GM12878 (cell line): ENCODE data around the gene NTM. TPM values are rescaled to one million over a fixed set of nuclear protein-coding genes. Genes with fewer than 3 reads are reported as not detected.

ENCODE experiments used
- ATAC-seq: fragments of 200-7000 bp; cut with Tn5 transposase; 3 replicates; pipeline ENCODE4 v1.9.1; 2020; ENCODE audit warnings: mild to moderate bottlenecking, moderate library complexity
- BruUV-seq: library from RNA; stranded (reverse); fragments of 400-500 nt; replicated peaks from 2 replicates; lab custom pipeline; 2021; lab: Mats Ljungman, UMichigan
- CTCF ChIA-PET: fragments of 300-600 bp; sonication (Branson Sonifier 250); formaldehyde crosslinking; extraction: SDS; loops from one replicate; lab custom pipeline; 2021; ENCODE audit warnings: inconsistent platforms; lab: Yijun Ruan, JAX
- POLR2A ChIA-PET: fragments of 350-600 bp; formaldehyde crosslinking; extraction: SDS; loops from one replicate; lab custom pipeline; 2021; ENCODE audit warnings: inconsistent platforms; lab: Charles Lee
- RAD21 ChIA-PET: fragments of 300-600 bp; sonication (Branson Sonifier 250); formaldehyde crosslinking; loops from one replicate; lab custom pipeline; 2023; ENCODE audit warnings: antibody characterized with exemption; ENCODE audit not compliant: unreplicated experiment; lab: Charles Lee
- SMC1A ChIA-PET: fragments of 300-600 bp; sonication (Branson Sonifier 250); formaldehyde crosslinking; loops from one replicate; lab custom pipeline; 2023; ENCODE audit not compliant: unreplicated experiment, uncharacterized antibody; lab: Charles Lee
- DNase-seq: peaks from one replicate; pipeline ENCODE4 v3.0.0-alpha.2; 2011; ENCODE audit warnings: low read depth, low spot score
- FAIRE-seq: peaks from 3 replicates; lab custom pipeline; 2011; peaks lifted over from hg19 to GRCh38; lab: Jason Lieb, UNC
- H2AFZ ChIP-seq: 2 replicates; pipeline ENCODE4 v1.6.0; 2011; ENCODE audit warnings: low read depth, low read length, control low read depth; ENCODE audit not compliant: control insufficient read depth
- H3K27ac ChIP-seq: 2 replicates; pipeline ENCODE4 v1.5.1; 2011; ENCODE audit warnings: control low read depth; ENCODE audit not compliant: control insufficient read depth, insufficient read depth
- H3K27me3 ChIP-seq, 2 experiments: replicated peaks in 1 of 2; 2 replicates each; pipeline versions ENCODE4 v1.6.0 to v1.6.1; 2011; ENCODE audit warnings: low read length in 1 of 2; ENCODE audit not compliant: control insufficient read depth in 2 of 2, insufficient read depth in 2 of 2
- H3K36me3 ChIP-seq, 2 experiments: 2 replicates each; pipeline ENCODE4 v1.5.1; 2011; ENCODE audit warnings: low read length in 1 of 2; ENCODE audit not compliant: control insufficient read depth in 2 of 2, insufficient read depth in 2 of 2
- H3K4me1 ChIP-seq: 2 replicates; pipeline ENCODE4 v1.6.1; 2011; ENCODE audit warnings: mild to moderate bottlenecking, low read length, moderate library complexity, mixed read lengths; ENCODE audit not compliant: control insufficient read depth, insufficient read depth
- H3K4me2 ChIP-seq: 2 replicates; pipeline ENCODE4 v1.6.0; 2011; ENCODE audit warnings: control low read depth; ENCODE audit not compliant: control insufficient read depth, insufficient read depth
- H3K4me3 ChIP-seq: fragments of 200-600 bp; sonication (generic); 2 replicates; pipeline ENCODE4 v1.5.1; 2016
- H3K79me2 ChIP-seq: 2 replicates; pipeline ENCODE4 v1.6.0; 2011; ENCODE audit warnings: low read length; ENCODE audit not compliant: control insufficient read depth, insufficient read depth
- H3K9ac ChIP-seq: 2 replicates; pipeline ENCODE4 v1.8.0; 2011; ENCODE audit warnings: low read length, control low read depth, mixed read lengths; ENCODE audit not compliant: control insufficient read depth, insufficient read depth
- H3K9me3 ChIP-seq: replicated peaks from 3 replicates; pipeline ENCODE4 v1.5.1; 2011; ENCODE audit warnings: mild to moderate bottlenecking, low read length; ENCODE audit not compliant: control insufficient read depth, insufficient read depth
- H4K20me1 ChIP-seq: 2 replicates; pipeline ENCODE4 v1.6.0; 2011; ENCODE audit not compliant: control insufficient read depth, insufficient read depth
- BCL11A ChIP-seq: IDR thresholded peaks from 2 replicates; pipeline ENCODE4 v1.6.1; 2011; ENCODE audit warnings: low read depth, low read length
- CHD2 ChIP-seq: IDR thresholded peaks from 2 replicates; pipeline ENCODE4 v1.6.1; 2011; ENCODE audit warnings: low read depth, low read length, improper control_type of control experiment, borderline replicate concordance
- PAX5 ChIP-seq: IDR thresholded peaks from 2 replicates; pipeline ENCODE4 v1.6.1; 2011; ENCODE audit warnings: low read depth, low read length, borderline replicate concordance
- TAF1 ChIP-seq: IDR thresholded peaks from 2 replicates; pipeline ENCODE4 v1.6.1; 2011; ENCODE audit warnings: mild to moderate bottlenecking, low read depth, low read length, borderline replicate concordance
- TCF7 ChIP-seq: IDR thresholded peaks from 2 replicates; pipeline ENCODE4 v1.6.1; 2014; ENCODE audit warnings: antibody characterized with exemption, borderline replicate concordance
- YY1 ChIP-seq: IDR thresholded peaks from 2 replicates; pipeline ENCODE4 v1.6.1; 2011; ENCODE audit warnings: low read depth, mild to moderate bottlenecking, low read length
- ZNF207 ChIP-seq: fragments of 450-650 bp; IDR thresholded peaks from 2 replicates; pipeline ENCODE4 v1.6.1; 2014; ENCODE audit warnings: antibody characterized with exemption, mild to moderate bottlenecking, borderline replicate concordance
- ZZZ3 ChIP-seq: IDR thresholded peaks from 2 replicates; pipeline ENCODE4 v1.6.1; 2011; ENCODE audit warnings: low read depth; ENCODE audit not compliant: control insufficient read depth, insufficient read length
- WGBS: methylation state at CpG from one replicate; pipeline ENCODE4 v1.1.6; 2016; ENCODE audit warnings: low lambda C conversion rate; ENCODE audit not compliant: insufficient replicate concordance, insufficient coverage; ENCODE audit errors: missing lambda C conversion rate; 5-methylcytosine and 5-hydroxymethylcytosine counted together
- in situ Hi-C: fragments of 300-500 bp; cut with MboI; formaldehyde crosslinking; loops from 9 replicates; pipeline ENCODE4 v1.14.3; 2018; ENCODE audit warnings: mixed read lengths
- intact Hi-C: fragments of 100-400 bp; cut with micrococcal nuclease; formaldehyde crosslinking; loops from one replicate; pipeline ENCODE4 v1.14.2; 2022; ENCODE audit not compliant: unreplicated experiment
- polyA plus RNA-seq, 11 experiments: library from polyadenylated mRNA; depleted of rRNA in 4 of 11; unstranded in 6 of 11; stranded (reverse) in 5 of 11; fragments of >200 nt; fragmentation: Nextera tagmentation in 4 of 11; fragmentation: Illumina TruSeq in 1 of 11; extraction: Ambion mirVana in 4 of 11; extraction: Trizol in 1 of 11; gene quantifications; 1 replicate in 1 of 11; 2 replicates in 10 of 11; pipeline versions ENCODE4 v1.2.1 to v1.2.3, GENCODE V29; 2011 to 2016; ENCODE audit warnings: inconsistent platforms in 2 of 11, missing spikeins in 2 of 11, low read depth in 1 of 11
- total RNA-seq, 4 experiments: library from RNA; depleted of rRNA in 3 of 4; stranded (reverse); fragments of >200 nt in 3 of 4; fragmentation: Illumina TruSeq in 1 of 4; extraction: Trizol in 1 of 4; gene quantifications; 2 replicates each; pipeline versions ENCODE4 v1.2.1 to v1.2.3, GENCODE V29; 2013 to 2021
- TF ChIP-seq, protein P1 (sequence below): fragments of 450-650 bp; IDR thresholded peaks from 2 replicates; pipeline ENCODE4 v1.6.1; 2016; ENCODE audit warnings: mild to moderate bottlenecking
- TF ChIP-seq, protein P2 (sequence below): IDR thresholded peaks from 2 replicates; pipeline ENCODE4 v1.6.1; 2011; ENCODE audit warnings: low read depth, low read length, improper control_type of control experiment, borderline replicate concordance
- TF ChIP-seq, protein P3 (sequence below): fragments of 450-650 bp; IDR thresholded peaks from 2 replicates; pipeline ENCODE4 v1.6.1; 2017; ENCODE audit warnings: borderline replicate concordance
- TF ChIP-seq, protein P4 (sequence below): fragments of 450-650 bp; IDR thresholded peaks from 2 replicates; pipeline ENCODE4 v1.6.1; 2018; ENCODE audit warnings: borderline replicate concordance, mild to moderate bottlenecking; ENCODE audit not compliant: partially characterized antibody

The NTM gene
- total and polyA plus RNA-seq, 10 of the 15 experiments (the other 5 are each of a cell fraction or from before 2014, with no cell fraction given) = not detected

DNA sequence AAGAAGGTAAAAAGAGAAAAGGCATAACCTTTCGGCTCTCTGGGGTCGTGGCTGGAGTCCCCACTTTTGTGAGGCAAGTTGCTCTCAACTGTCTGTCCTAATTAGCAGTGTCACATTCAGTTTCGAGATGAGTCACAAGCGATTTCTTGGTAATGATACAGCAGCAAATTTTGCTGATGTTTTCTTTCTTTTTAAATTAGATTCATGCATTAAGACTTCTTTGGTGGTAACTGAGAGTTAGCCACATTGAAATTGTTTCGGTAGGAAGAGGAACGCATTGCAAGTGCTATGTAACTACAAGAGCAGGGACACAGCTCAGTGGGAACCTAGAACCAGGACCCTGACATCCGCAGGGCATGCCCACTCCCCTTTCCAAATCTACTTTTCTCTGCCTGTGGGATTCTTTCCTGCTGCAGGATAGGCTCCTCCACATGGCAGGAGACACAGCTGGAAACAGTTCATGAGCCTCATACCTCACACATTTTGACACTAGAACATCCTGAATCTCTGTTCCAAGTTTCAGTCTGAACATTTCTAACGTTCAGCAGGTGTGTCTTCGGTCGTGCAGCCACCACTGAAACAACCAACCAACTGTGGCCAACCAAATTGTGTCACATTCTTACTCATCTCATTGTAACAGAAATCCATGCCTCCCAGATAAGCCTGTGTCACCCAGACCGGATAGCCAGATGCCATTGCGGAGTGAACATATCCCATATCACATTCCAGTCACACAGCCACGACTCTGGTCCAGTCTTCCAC is 987.6 kb downstream of the NTM start (continued):
- TF ChIP-seq, protein P1, sequence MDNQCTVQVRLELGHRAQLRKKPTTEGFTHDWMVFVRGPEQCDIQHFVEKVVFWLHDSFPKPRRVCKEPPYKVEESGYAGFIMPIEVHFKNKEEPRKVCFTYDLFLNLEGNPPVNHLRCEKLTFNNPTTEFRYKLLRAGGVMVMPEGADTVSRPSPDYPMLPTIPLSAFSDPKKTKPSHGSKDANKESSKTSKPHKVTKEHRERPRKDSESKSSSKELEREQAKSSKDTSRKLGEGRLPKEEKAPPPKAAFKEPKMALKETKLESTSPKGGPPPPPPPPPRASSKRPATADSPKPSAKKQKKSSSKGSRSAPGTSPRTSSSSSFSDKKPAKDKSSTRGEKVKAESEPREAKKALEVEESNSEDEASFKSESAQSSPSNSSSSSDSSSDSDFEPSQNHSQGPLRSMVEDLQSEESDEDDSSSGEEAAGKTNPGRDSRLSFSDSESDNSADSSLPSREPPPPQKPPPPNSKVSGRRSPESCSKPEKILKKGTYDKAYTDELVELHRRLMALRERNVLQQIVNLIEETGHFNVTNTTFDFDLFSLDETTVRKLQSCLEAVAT = peak; percentile 14; the same call in 1 of the 2 replicates
- TF ChIP-seq YY1 = peak; percentile 9; the same call in 1 of the 2 replicates
- peak; percentile 95 for TF ChIP-seq PAX5
- TF ChIP-seq, protein P2, sequence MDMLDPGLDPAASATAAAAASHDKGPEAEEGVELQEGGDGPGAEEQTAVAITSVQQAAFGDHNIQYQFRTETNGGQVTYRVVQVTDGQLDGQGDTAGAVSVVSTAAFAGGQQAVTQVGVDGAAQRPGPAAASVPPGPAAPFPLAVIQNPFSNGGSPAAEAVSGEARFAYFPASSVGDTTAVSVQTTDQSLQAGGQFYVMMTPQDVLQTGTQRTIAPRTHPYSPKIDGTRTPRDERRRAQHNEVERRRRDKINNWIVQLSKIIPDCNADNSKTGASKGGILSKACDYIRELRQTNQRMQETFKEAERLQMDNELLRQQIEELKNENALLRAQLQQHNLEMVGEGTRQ = no peak
- no peak for TF ChIP-seq TAF1
- no peak for TF ChIP-seq TCF7
- TF ChIP-seq ZZZ3 = no peak

DNA sequence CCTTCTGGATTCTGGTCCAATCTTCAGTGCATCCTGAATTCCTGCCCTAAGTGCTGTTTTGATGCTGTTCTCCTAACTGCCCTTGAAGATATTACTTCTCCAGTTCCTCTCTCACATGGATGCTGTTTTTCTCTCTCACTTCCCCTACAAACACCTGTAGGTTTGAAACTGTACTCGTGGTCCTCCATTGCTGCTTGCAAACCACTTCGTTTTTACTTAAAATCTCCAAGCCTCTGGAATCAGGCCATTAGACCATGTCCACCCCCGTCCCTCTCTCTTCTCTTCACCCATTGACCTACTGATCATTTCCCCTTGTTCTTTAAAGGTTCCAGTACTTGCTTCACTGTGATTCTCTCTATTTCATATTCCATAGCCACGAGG is 988.1 kb downstream of the NTM start:
- Histone ChIP-seq H3K36me3 (no peaks in the 10 kb centered on the region), H3K4me1 (peaks cover 44% of the 10 kb centered on the region), H3K9me3 (no peaks in the 10 kb centered on the region; the same call in 1 of the 3 replicates), H3K27me3 (no peaks in the 10 kb centered on the region), H3K79me2 (no peaks in the 10 kb centered on the region), H2AFZ (no peak overlapping the region), H3K4me2 (peak overlapping the region; percentile 92), H3K4me3 (peak overlapping the region; percentile 51), H3K9ac (peak overlapping the region; percentile 0; the same call in 1 of the 2 replicates), H3K27ac (peak overlapping the region; percentile 91), H4K20me1 (no peaks in the 10 kb centered on the region)
- 0% methylated on average over 4 of the region's 4 CpGs for WGBS
- RAD21 ChIA-PET = no interaction called here
- CTCF ChIA-PET = interaction anchor here (1.3 kb wide), 1 partner anchor 47 kb away, joined by 4 read pairs; no protein-coding TSS in a partner anchor
- DNase-seq (no peak), ATAC-seq (peak; percentile 63), FAIRE-seq (no peak)
- no TSS peak for BruUV-seq
- POLR2A ChIA-PET = no interaction called here
- SMC1A ChIA-PET = interaction anchor here (1.0 to 1.2 kb wide), 2 partner anchors 8 to 466 kb away, joined by 3 to 4 read pairs; no protein-coding TSS in a partner anchor
- in situ Hi-C loops = loop anchor here (10.0 kb wide), 1 partner anchor 474 kb away; no protein-coding TSS in a partner anchor
- intact Hi-C loops = loop anchor here (1.0 to 5.0 kb wide), 2 partner anchors 44 to 466 kb away; no protein-coding TSS in a partner anchor
- no peak for TF ChIP-seq CHD2
- TF ChIP-seq TCF7 = no peak
- TF ChIP-seq, protein P3, sequence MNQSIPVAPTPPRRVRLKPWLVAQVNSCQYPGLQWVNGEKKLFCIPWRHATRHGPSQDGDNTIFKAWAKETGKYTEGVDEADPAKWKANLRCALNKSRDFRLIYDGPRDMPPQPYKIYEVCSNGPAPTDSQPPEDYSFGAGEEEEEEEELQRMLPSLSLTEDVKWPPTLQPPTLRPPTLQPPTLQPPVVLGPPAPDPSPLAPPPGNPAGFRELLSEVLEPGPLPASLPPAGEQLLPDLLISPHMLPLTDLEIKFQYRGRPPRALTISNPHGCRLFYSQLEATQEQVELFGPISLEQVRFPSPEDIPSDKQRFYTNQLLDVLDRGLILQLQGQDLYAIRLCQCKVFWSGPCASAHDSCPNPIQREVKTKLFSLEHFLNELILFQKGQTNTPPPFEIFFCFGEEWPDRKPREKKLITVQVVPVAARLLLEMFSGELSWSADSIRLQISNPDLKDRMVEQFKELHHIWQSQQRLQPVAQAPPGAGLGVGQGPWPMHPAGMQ = no peak
- no peak for TF ChIP-seq BCL11A
- TF ChIP-seq ZNF207 = no peak
- TF ChIP-seq, protein P4, sequence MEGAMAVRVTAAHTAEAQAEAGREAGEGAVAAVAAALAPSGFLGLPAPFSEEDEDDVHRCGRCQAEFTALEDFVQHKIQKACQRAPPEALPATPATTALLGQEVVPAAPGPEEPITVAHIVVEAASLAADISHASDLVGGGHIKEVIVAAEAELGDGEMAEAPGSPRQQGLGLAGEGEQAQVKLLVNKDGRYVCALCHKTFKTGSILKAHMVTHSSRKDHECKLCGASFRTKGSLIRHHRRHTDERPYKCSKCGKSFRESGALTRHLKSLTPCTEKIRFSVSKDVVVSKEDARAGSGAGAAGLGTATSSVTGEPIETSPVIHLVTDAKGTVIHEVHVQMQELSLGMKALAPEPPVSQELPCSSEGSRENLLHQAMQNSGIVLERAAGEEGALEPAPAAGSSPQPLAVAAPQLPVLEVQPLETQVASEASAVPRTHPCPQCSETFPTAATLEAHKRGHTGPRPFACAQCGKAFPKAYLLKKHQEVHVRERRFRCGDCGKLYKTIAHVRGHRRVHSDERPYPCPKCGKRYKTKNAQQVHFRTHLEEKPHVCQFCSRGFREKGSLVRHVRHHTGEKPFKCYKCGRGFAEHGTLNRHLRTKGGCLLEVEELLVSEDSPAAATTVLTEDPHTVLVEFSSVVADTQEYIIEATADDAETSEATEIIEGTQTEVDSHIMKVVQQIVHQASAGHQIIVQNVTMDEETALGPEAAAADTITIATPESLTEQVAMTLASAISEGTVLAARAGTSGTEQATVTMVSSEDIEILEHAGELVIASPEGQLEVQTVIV = no peak
